ENCODE measurements around the gene BIK. TPM values are rescaled to one million over a fixed set of nuclear protein-coding genes. Genes with fewer than 3 reads are reported as not detected.

The BIK gene
- total and polyA plus RNA-seq, 12 donors, result 0.28 to 0.88 (median 0.57) TPM; not detected in 5

GRCh38 chr22:43171019-43171491 lies 60.5 kb downstream of the BIK start:
- Histone ChIP-seq H3K4me1 (no peaks in the 10 kb centered on the region), H3K9me3 (no peaks in the 10 kb centered on the region), H3K27me3 (no peaks in the 10 kb centered on the region), H3K36me3 (peaks cover 0 to 82% (median 19%) of the 10 kb centered on the region in 9 donors), H3K27ac (no peak overlapping the region), H3K4me3 (no peak overlapping the region)
- WGBS, 2 donors, result 83 to 84% methylated on average over 14 of the region's 14 CpGs
- TF ChIP-seq, protein P1, sequence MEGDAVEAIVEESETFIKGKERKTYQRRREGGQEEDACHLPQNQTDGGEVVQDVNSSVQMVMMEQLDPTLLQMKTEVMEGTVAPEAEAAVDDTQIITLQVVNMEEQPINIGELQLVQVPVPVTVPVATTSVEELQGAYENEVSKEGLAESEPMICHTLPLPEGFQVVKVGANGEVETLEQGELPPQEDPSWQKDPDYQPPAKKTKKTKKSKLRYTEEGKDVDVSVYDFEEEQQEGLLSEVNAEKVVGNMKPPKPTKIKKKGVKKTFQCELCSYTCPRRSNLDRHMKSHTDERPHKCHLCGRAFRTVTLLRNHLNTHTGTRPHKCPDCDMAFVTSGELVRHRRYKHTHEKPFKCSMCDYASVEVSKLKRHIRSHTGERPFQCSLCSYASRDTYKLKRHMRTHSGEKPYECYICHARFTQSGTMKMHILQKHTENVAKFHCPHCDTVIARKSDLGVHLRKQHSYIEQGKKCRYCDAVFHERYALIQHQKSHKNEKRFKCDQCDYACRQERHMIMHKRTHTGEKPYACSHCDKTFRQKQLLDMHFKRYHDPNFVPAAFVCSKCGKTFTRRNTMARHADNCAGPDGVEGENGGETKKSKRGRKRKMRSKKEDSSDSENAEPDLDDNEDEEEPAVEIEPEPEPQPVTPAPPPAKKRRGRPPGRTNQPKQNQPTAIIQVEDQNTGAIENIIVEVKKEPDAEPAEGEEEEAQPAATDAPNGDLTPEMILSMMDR (IDR thresholded peaks at IDR 0.05), result no peak
- intact Hi-C loops (cut with DNase I), result no loop called here
- ATAC-seq (no peak), DNase-seq (no peak)

DNA sequence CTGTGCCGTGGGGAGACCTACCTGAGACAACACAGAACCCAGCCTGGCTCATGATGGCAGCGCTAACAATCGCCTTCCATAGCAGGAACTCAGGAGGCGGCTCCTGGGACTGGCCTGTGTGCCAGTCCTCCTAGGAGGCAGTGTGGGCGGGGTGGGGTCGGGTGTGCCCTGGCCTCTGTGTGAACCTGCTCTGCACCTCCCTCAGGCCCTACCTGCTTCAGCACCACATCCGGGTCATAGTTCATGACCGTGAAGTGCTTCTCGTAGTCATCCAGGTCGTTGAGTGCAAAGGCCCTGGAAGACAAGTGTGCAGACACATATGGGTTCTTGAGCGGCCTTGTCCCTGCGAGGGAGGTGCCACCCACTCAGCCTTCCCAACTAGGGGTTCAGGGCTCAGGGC lies 61.1 kb downstream of the BIK start:
- H3K9me3 ChIP-seq, result no peaks in the 10 kb centered on the region
- H3K36me3 ChIP-seq, result peaks cover 0 to 82% (median 19%) of the 10 kb centered on the region in 9 donors
- H3K27me3 ChIP-seq, result no peaks in the 10 kb centered on the region
- no peaks in the 10 kb centered on the region for H3K4me1 ChIP-seq
- ATAC-seq (no peak), DNase-seq (no peak)
- TF ChIP-seq, protein P1 (IDR thresholded peaks at IDR 0.05), result no peak
- no peak overlapping the region for H3K4me3 ChIP-seq
- WGBS, 2 donors, result 86 to 88% methylated on average over 12 of the region's 12 CpGs
- intact Hi-C loops (cut with DNase I), result no loop called here
- H3K27ac ChIP-seq, result no peak overlapping the region

DNA sequence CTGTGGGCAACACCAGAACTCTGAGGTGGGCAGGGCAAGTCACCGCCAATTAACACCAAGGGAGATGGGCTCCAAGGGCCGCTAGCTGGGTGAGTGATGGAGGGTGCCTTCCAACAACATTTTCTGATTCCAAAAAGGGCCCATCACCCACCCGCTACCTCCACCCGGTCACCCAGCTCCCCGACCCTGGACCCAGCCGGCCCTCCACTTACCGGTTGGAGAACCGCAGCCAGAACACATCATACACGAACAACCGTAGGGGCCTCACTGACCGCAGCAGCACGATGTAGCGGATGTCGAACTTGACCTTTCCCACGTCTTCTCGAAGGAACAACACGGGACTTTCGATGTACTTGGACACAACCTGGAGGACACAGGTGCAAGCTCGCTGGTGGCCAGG lies 61.6 kb downstream of the BIK start:
- WGBS, 2 donors, result 95 to 97% methylated on average over 19 of the region's 19 CpGs
- Histone ChIP-seq H3K36me3 (peaks cover 0 to 84% (median 19%) of the 10 kb centered on the region in 9 donors), H3K4me3 (no peak overlapping the region), H3K9me3 (no peaks in the 10 kb centered on the region), H3K27me3 (no peaks in the 10 kb centered on the region), H3K27ac (no peak overlapping the region), H3K4me1 (no peaks in the 10 kb centered on the region)
- TF ChIP-seq, protein P1 (IDR thresholded peaks at IDR 0.05), result no peak
- no peak for DNase-seq
- intact Hi-C loops (cut with DNase I), result no loop called here
- no peak for ATAC-seq

- no peaks in the 10 kb centered on the region for H3K4me1 ChIP-seq
- H3K9me3 ChIP-seq, result no peaks in the 10 kb centered on the region
- DNase-seq, result no peak
- H3K27ac ChIP-seq, result no peak overlapping the region
- no peaks in the 10 kb centered on the region for H3K27me3 ChIP-seq
- H3K4me3 ChIP-seq, result no peak overlapping the region
- 86 to 97% methylated on average over 9 of the region's 9 CpGs for WGBS, 2 donors
- H3K36me3 ChIP-seq, result peaks cover 0 to 73% (median 21%) of the 10 kb centered on the region in 9 donors
- TF ChIP-seq, protein P1 (IDR thresholded peaks at IDR 0.05), result no peak
- ATAC-seq, result no peak
- intact Hi-C loops (cut with DNase I), result no loop called here
Measured at GRCh38 chr22:43173566-43173965, 63.0 kb downstream of the BIK start.

Data from heart right ventricle (tissue), 16 donors.